ENCODE results near the gene DSCAM. TPM values are rescaled to one million over a fixed set of nuclear protein-coding genes. Genes with fewer than 3 reads are reported as not detected.
A peak's percentile ranks its signal among the peaks of the same experiment; 100 is the strongest.

DSCAM gene
- total RNA-seq, 1 experiment from 2014 or later: 0.66 TPM

GRCh38 chr21:40164905-40165772, 681.8 kb downstream of the DSCAM start:
- DNase-seq: no peak
- Histone ChIP-seq H3K27me3 (ENCODE audit: control insufficient read depth, insufficient read depth, low read length) (no peaks in the 10 kb centered on the region), H3K4me3 (ENCODE audit: insufficient read depth, low read depth, low read length) (no peak overlapping the region), H3K36me3 (replicated peaks; ENCODE audit: control insufficient read depth, insufficient read depth, low read length) (no peaks in the 10 kb centered on the region)

GRCh38 chr21:40162075-40162474, 684.9 kb downstream of the DSCAM start:
- no peaks in the 10 kb centered on the region for H3K36me3 ChIP-seq (replicated peaks; ENCODE audit: control insufficient read depth, insufficient read depth, low read length)
- DNase-seq: no peak
- H3K27me3 ChIP-seq (ENCODE audit: control insufficient read depth, insufficient read depth, low read length): no peaks in the 10 kb centered on the region
- no peak overlapping the region for H3K4me3 ChIP-seq (ENCODE audit: insufficient read depth, low read depth, low read length)

GRCh38 chr21:40160911-40161310, 686.0 kb downstream of the DSCAM start:
- no peaks in the 10 kb centered on the region for H3K27me3 ChIP-seq (ENCODE audit: control insufficient read depth, insufficient read depth, low read length)
- no peaks in the 10 kb centered on the region for H3K36me3 ChIP-seq (replicated peaks; ENCODE audit: control insufficient read depth, insufficient read depth, low read length)
- DNase-seq: no peak
- H3K4me3 ChIP-seq (ENCODE audit: insufficient read depth, low read depth, low read length): no peak overlapping the region

- Histone ChIP-seq H3K27me3 (ENCODE audit: control insufficient read depth, insufficient read depth, low read length) (no peaks in the 10 kb centered on the region), H3K36me3 (replicated peaks; ENCODE audit: control insufficient read depth, insufficient read depth, low read length) (no peaks in the 10 kb centered on the region), H3K4me3 (ENCODE audit: insufficient read depth, low read depth, low read length) (no peak overlapping the region)
- no peak for DNase-seq
These were observed 688.6 kb downstream of the DSCAM start for GRCh38 chr21:40158366-40158765.

DNA sequence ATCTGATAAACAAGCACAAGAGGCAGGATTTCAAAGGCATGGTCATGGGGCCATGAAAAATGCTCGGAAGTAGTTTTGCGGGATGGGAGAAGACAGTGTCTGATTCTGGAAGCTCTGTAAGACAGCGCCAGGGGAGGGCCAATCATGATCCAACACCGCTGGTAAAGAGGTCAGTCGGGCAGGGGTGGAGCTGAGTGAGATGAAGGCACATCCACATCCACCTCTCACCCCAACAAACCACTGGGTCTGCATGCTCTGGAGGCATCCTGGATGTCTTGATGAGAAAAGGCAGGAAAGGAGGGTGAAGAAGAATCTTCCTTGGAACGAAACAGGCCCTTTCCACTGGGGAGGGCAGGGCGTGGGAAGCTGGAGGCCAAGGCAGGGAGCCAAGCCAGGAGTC, 691.4 kb downstream of the DSCAM start:
- H3K36me3 ChIP-seq (replicated peaks; ENCODE audit: control insufficient read depth, insufficient read depth, low read length): no peaks in the 10 kb centered on the region
- H3K27me3 ChIP-seq (ENCODE audit: control insufficient read depth, insufficient read depth, low read length): no peaks in the 10 kb centered on the region
- no peak overlapping the region for H3K4me3 ChIP-seq (ENCODE audit: insufficient read depth, low read depth, low read length)
- no peak for DNase-seq

DNA sequence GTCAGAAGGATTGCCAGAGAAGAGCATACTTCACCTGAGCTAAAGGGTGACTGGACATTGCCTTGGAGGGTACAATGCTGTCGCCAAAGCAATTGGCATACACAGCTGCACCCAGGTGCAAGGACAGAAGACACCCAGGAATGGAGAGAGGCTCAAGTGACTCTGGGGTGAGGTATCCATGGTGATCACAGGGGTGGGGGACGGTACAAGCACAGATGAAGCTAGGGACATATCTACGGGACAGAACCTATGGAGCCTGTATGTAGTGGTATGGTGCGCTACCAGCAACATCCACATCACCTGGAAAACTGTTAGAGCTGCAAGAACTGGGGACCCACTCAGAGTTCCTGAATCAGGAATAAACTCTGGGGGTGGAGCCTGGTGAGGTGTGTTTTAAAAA, 693.6 kb downstream of the DSCAM start:
- H3K27me3 ChIP-seq (ENCODE audit: control insufficient read depth, insufficient read depth, low read length): no peaks in the 10 kb centered on the region
- no peaks in the 10 kb centered on the region for H3K36me3 ChIP-seq (replicated peaks; ENCODE audit: control insufficient read depth, insufficient read depth, low read length)
- H3K4me3 ChIP-seq (ENCODE audit: insufficient read depth, low read depth, low read length): no peak overlapping the region
- DNase-seq: no peak

- DNase-seq: no peak
- Histone ChIP-seq H3K27me3 (ENCODE audit: control insufficient read depth, insufficient read depth, low read length) (no peaks in the 10 kb centered on the region), H3K4me3 (ENCODE audit: insufficient read depth, low read depth, low read length) (no peak overlapping the region), H3K36me3 (replicated peaks; ENCODE audit: control insufficient read depth, insufficient read depth, low read length) (no peaks in the 10 kb centered on the region)
These were observed 694.5 kb downstream of the DSCAM start for GRCh38 chr21:40152476-40152875.

DNA sequence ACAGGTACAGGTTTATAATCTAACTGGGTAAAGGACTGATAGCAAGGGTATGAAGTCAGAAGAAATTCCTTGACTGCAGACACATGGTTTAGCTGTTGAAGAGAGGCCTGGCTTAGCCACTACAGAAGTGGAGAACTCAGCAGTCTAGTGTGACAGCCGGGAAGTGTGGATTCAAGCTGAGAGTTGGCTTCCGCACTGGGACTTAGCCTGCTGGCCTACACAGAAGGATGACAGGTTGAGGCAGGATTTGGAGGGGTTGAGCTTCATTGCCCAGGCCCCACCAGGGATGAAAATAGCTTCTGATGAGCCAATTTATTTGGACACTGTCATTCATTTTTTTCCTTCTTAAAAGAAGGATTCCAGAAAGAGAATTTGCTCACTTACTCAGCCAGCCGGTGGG, 695.3 kb downstream of the DSCAM start:
- H3K4me3 ChIP-seq (ENCODE audit: insufficient read depth, low read depth, low read length): no peak overlapping the region
- DNase-seq: no peak
- no peaks in the 10 kb centered on the region for H3K27me3 ChIP-seq (ENCODE audit: control insufficient read depth, insufficient read depth, low read length)
- no peaks in the 10 kb centered on the region for H3K36me3 ChIP-seq (replicated peaks; ENCODE audit: control insufficient read depth, insufficient read depth, low read length)

DNA sequence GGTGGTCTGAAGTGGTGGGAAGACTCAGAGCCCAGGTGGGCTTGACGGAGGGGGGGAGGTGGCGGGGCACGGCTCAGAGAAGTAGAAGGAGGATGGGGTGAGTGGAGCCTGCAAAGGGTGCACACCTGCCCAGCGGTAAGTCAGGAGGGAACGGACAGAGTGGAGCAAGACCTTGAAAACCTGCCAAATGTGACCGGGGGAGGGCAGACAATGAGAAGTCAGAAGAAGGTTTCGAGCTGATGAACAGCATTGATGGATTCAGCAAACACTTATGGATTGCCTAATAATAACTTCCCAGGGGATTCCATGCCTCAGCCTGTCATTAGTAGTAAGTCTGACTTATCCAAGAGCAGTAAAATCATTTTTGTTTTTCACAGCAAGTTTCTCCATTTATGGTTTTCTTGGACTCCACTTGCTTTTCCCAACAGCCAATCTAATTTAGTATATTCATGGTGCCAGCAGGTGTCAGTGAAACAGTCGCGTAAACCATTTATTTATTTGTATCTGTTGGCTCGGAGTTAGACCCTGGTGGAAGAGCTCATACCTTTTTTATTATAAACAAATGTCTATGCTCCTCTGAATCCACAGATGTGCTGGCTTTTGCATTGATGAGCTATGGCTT, 700.6 kb downstream of the DSCAM start:
- Histone ChIP-seq H3K4me3 (ENCODE audit: insufficient read depth, low read depth, low read length) (no peak overlapping the region), H3K36me3 (replicated peaks; ENCODE audit: control insufficient read depth, insufficient read depth, low read length) (no peaks in the 10 kb centered on the region), H3K27me3 (ENCODE audit: control insufficient read depth, insufficient read depth, low read length) (no peaks in the 10 kb centered on the region)
- DNase-seq: no peak

GRCh38 chr21:40143822-40144525, 703.0 kb downstream of the DSCAM start:
- Histone ChIP-seq H3K36me3 (replicated peaks; ENCODE audit: control insufficient read depth, insufficient read depth, low read length) (no peaks in the 10 kb centered on the region), H3K4me3 (ENCODE audit: insufficient read depth, low read depth, low read length) (no peak overlapping the region), H3K27me3 (ENCODE audit: control insufficient read depth, insufficient read depth, low read length) (no peaks in the 10 kb centered on the region)
- peak; percentile 77 for DNase-seq

GRCh38 chr21:40141621-40142020, 705.3 kb downstream of the DSCAM start:
- H3K36me3 ChIP-seq (replicated peaks; ENCODE audit: control insufficient read depth, insufficient read depth, low read length): no peaks in the 10 kb centered on the region
- no peak overlapping the region for H3K4me3 ChIP-seq (ENCODE audit: insufficient read depth, low read depth, low read length)
- no peak for DNase-seq
- H3K27me3 ChIP-seq (ENCODE audit: control insufficient read depth, insufficient read depth, low read length): no peaks in the 10 kb centered on the region

DNA sequence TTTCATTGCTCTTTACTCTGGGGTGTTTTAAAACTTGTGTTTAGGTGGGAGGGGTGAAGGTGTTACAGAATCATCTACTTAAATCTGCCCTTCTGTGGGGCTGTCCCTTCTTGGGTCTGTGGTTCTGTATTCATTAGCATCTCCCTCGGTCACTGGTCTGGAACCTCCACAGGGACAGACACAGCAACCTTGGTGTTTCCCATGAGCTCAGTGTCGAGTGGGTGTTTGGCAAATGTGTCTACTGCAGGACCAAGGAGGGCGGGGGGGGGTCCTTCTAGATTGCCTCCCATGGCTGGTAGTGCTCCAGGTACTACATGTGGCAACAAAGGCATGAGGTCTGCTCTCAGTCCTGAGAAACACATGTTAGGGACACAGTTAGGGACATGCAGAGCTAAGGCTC, 706.3 kb downstream of the DSCAM start:
- Histone ChIP-seq H3K27me3 (ENCODE audit: control insufficient read depth, insufficient read depth, low read length) (no peaks in the 10 kb centered on the region), H3K4me3 (ENCODE audit: insufficient read depth, low read depth, low read length) (no peak overlapping the region), H3K36me3 (replicated peaks; ENCODE audit: control insufficient read depth, insufficient read depth, low read length) (no peaks in the 10 kb centered on the region)
- no peak for DNase-seq

- no peaks in the 10 kb centered on the region for H3K27me3 ChIP-seq (ENCODE audit: control insufficient read depth, insufficient read depth, low read length)
- no peak overlapping the region for H3K4me3 ChIP-seq (ENCODE audit: insufficient read depth, low read depth, low read length)
- no peak for DNase-seq
- no peaks in the 10 kb centered on the region for H3K36me3 ChIP-seq (replicated peaks; ENCODE audit: control insufficient read depth, insufficient read depth, low read length)
These were observed 707.3 kb downstream of the DSCAM start for GRCh38 chr21:40139636-40140035.

DNA sequence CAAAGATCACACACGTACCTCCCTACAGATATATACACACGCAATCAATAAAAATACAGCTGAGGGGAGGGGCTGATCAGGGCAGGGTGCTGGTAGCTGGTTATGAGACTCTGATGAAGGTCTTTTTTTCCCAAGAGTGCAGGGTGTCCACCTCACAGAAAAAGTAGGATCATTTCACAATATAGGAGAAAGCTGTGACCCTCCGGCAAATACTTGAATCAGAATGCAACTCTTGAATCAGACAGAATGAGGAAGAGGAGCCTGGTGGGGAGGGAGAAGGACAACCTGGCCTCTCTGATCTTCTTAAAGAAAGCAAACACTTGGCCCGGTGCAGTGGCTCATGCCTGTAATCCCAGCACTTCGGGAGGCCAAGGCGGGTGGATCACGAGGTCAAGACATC, 710.4 kb downstream of the DSCAM start:
- Histone ChIP-seq H3K4me3 (ENCODE audit: insufficient read depth, low read depth, low read length) (no peak overlapping the region), H3K36me3 (replicated peaks; ENCODE audit: control insufficient read depth, insufficient read depth, low read length) (no peaks in the 10 kb centered on the region)

More for the DNA sequence above, 710.4 kb downstream of the DSCAM start:
- H3K27me3 ChIP-seq (ENCODE audit: control insufficient read depth, insufficient read depth, low read length): no peaks in the 10 kb centered on the region
- no peak for DNase-seq
